ENCODE data around the gene PIBF1.

- TF ChIP-seq EZH2 (IDR thresholded peaks at IDR 0.05) (no peak), POLR2AphosphoS5 (IDR thresholded peaks at IDR 0.05; ENCODE audit: borderline replicate concordance, low read depth, low read length) (no peak), FOXP2 (optimal IDR thresholded peaks at IDR 0.05; ENCODE audit: control extremely low read depth, extremely low read length, insufficient read depth) (no peak)
These were observed 39.0 kb downstream of the PIBF1 start for GRCh38 chr13:72820898-72821279.

Measured in SK-N-MC (cell line).